Measurements from ENCODE around the gene CASTOR1. TPM values are rescaled to one million over a fixed set of nuclear protein-coding genes. Genes with fewer than 3 reads are reported as not detected.

CASTOR1 gene
- total RNA-seq, 1 donor from 2014 or later, result 11.1 TPM

- peak; percentile 91 for DNase-seq (ENCODE audit: low spot score)
- Mint-ChIP-seq H3K27ac (peak within 1 kb of the TSS; percentile 75), H3K36me3 (ENCODE audit: low read depth) (peaks cover 60% of the 10 kb centered on the region), H3K27me3 (ENCODE audit: low read depth) (no peaks in the 10 kb centered on the region), H3K4me1 (ENCODE audit: low read depth) (peaks cover 47% of the 10 kb centered on the region), H3K4me3 (ENCODE audit: low read depth) (peak within 1 kb of the TSS; percentile 76), H3K9me3 (no peaks in the 10 kb centered on the region)
- intact Hi-C loops (cut with micrococcal nuclease), result loop anchor here (1.0 to 5.0 kb wide), 4 partner anchors 21 to 225 kb away; partner anchors contain the start of genes CCDC157 and SF3A1
Measured at GRCh38 chr22:30326706-30327362, 37.5 kb upstream of the CASTOR1 start, which contains the start of gene TBC1D10A. Gene TBC1D10A, minus strand, starts transcription at chr22:30326941. Its CDS starts 60 bp downstream, at chr22:30326881.

- DNase-seq (ENCODE audit: low spot score), result no peak
- Mint-ChIP-seq H3K4me1 (ENCODE audit: low read depth) (peaks cover 47% of the 10 kb centered on the region), H3K36me3 (ENCODE audit: low read depth) (peaks cover 61% of the 10 kb centered on the region)
Measured at GRCh38 chr22:30326255-30326705, 37.0 kb upstream of the CASTOR1 start.

GRCh38 chr22:30325724-30326254 is 36.5 kb upstream of the CASTOR1 start:
- DNase-seq (ENCODE audit: low spot score), result no peak
- Mint-ChIP-seq H3K9me3 (no peaks in the 10 kb centered on the region), H3K36me3 (ENCODE audit: low read depth) (peaks cover 64% of the 10 kb centered on the region), H3K27me3 (ENCODE audit: low read depth) (no peaks in the 10 kb centered on the region), H3K4me3 (ENCODE audit: low read depth) (peak overlapping the region; percentile 76), H3K4me1 (ENCODE audit: low read depth) (peaks cover 51% of the 10 kb centered on the region), H3K27ac (peak overlapping the region; percentile 75)
- intact Hi-C loops (cut with micrococcal nuclease), result loop anchor here (1.0 to 5.0 kb wide), 5 partner anchors 19 to 223 kb away; partner anchors contain the start of genes CASTOR1, CCDC157 and SF3A1

More at GRCh38 chr22:30326255-30326705, 37.0 kb upstream of the CASTOR1 start:
- peak overlapping the region; percentile 75 for H3K27ac Mint-ChIP-seq
- intact Hi-C loops (cut with micrococcal nuclease), result loop anchor here (1.0 to 5.0 kb wide), 4 partner anchors 20 to 224 kb away; partner anchors contain the start of genes CCDC157 and SF3A1
- H3K4me3 Mint-ChIP-seq (ENCODE audit: low read depth), result peak overlapping the region; percentile 76
- no peaks in the 10 kb centered on the region for H3K27me3 Mint-ChIP-seq (ENCODE audit: low read depth)
- no peaks in the 10 kb centered on the region for H3K9me3 Mint-ChIP-seq

DNA sequence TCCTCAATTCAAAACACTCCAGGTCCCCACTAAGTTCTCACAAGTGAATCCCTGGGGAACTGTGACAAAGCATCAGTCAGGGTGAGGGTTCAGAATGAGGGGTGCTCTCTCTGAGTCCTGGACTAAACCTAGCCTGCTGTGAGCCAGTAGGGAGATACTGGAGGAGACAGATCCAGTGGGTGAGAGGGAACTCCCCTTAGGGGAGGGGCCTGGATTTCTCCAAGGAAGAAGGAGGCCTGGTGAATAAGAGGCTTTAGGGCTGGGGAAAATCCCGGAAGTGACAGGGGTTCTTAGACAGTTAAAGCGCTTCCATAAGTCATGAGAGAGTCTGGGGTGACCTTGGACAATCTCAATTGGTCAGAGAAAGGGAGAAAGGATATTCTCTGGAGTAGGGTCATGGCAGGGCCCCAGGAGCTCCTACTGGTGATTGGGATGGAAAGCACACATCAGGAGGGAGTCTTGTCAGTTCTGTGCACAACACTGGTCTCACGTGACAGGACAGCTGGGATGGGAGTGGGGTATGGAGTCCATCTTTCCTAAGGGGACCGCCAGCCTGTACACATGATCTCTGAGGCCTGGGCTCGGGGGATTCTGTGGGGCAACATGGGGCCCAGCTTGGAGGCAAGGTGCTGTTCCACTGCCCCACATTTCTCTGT is 35.9 kb upstream of the CASTOR1 start:
- Mint-ChIP-seq H3K4me3 (ENCODE audit: low read depth) (peak overlapping the region; percentile 76), H3K4me1 (ENCODE audit: low read depth) (peaks cover 52% of the 10 kb centered on the region), H3K9me3 (no peaks in the 10 kb centered on the region), H3K27ac (peak overlapping the region; percentile 75), H3K27me3 (ENCODE audit: low read depth) (no peaks in the 10 kb centered on the region), H3K36me3 (ENCODE audit: low read depth) (peaks cover 64% of the 10 kb centered on the region)
- DNase-seq (ENCODE audit: low spot score), result no peak
- intact Hi-C loops (cut with micrococcal nuclease), result loop anchor here (2.0 to 5.0 kb wide), 3 partner anchors 36 to 223 kb away; partner anchors contain the start of gene CASTOR1

DNA sequence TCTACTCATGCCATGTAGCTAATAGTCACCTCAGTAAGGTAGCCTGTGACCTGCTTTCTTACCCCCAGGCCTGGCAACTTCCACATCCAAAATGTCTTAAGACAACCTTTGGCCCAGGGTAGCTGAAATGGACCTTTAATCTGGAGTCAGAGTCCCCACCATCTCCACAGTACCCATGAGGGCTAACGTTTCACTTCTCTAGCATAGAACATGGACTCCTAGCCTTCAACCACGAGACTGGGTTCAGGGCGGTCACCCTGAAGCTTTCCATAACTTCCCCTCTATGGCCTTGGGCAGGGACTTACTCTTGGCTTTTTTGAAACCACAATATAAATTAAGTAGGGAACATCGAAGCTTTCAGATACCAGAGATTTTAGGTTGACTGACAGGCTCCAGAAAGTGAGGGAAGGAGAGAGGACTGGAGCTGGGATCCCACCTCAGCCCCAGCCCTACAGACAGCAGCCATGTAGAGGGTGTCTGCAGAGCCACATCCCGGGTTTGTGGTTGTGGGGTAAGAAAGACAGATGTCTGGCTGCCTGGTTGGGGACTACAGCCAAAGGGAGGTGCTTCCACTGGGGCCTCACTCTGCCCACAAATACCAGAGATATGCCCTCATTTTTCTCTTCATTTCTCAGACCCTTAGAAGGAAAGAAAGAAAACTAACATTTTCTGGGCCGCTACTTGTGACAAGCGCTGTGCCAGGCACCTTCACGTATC is 34.9 kb upstream of the CASTOR1 start:
- DNase-seq (ENCODE audit: low spot score), result peak; percentile 45
- peak overlapping the region; percentile 76 for H3K4me3 Mint-ChIP-seq (ENCODE audit: low read depth)
- peaks cover 65% of the 10 kb centered on the region for H3K36me3 Mint-ChIP-seq (ENCODE audit: low read depth)
- H3K4me1 Mint-ChIP-seq (ENCODE audit: low read depth), result peaks cover 63% of the 10 kb centered on the region
- intact Hi-C loops (cut with micrococcal nuclease), result loop anchor here (2.0 kb wide), 1 partner anchor 35 kb away; the partner anchor contains the start of gene CASTOR1
- H3K9me3 Mint-ChIP-seq, result no peaks in the 10 kb centered on the region
- no peaks in the 10 kb centered on the region for H3K27me3 Mint-ChIP-seq (ENCODE audit: low read depth)
- H3K27ac Mint-ChIP-seq, result peak overlapping the region; percentile 54

DNA sequence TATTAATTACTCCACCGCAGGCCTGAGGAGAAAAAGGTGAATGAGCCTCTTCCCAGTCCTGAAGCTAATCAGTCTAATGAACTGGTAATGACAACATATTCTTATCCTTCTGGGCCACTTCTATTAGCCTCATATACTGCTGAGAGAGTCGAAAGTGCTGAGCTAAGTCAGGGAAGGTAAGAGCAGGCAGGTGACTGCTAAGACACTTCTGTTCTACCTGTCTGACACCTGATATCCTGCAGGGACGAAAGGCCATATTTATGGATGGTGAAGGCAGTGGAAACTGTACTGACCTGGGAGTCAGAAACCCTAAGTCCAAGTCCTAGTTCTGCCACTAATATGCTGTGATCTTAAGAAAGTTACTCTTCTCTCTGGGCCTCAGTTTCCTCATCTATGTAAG is 33.9 kb upstream of the CASTOR1 start:
- Mint-ChIP-seq H3K27ac (no peak overlapping the region), H3K4me3 (ENCODE audit: low read depth) (no peak overlapping the region), H3K27me3 (ENCODE audit: low read depth) (no peaks in the 10 kb centered on the region), H3K9me3 (no peaks in the 10 kb centered on the region), H3K4me1 (ENCODE audit: low read depth) (peaks cover 66% of the 10 kb centered on the region), H3K36me3 (ENCODE audit: low read depth) (peaks cover 64% of the 10 kb centered on the region)
- intact Hi-C loops (cut with micrococcal nuclease), result no loop called here
- DNase-seq (ENCODE audit: low spot score), result no peak

- Mint-ChIP-seq H3K36me3 (ENCODE audit: low read depth) (peaks cover 67% of the 10 kb centered on the region), H3K4me1 (ENCODE audit: low read depth) (peaks cover 69% of the 10 kb centered on the region), H3K4me3 (ENCODE audit: low read depth) (no peak overlapping the region), H3K27ac (no peak overlapping the region), H3K9me3 (no peaks in the 10 kb centered on the region), H3K27me3 (ENCODE audit: low read depth) (no peaks in the 10 kb centered on the region)
- no peak for DNase-seq (ENCODE audit: low spot score)
- intact Hi-C loops (cut with micrococcal nuclease), result no loop called here
Measured at GRCh38 chr22:30321461-30321860, 32.2 kb upstream of the CASTOR1 start.

DNA sequence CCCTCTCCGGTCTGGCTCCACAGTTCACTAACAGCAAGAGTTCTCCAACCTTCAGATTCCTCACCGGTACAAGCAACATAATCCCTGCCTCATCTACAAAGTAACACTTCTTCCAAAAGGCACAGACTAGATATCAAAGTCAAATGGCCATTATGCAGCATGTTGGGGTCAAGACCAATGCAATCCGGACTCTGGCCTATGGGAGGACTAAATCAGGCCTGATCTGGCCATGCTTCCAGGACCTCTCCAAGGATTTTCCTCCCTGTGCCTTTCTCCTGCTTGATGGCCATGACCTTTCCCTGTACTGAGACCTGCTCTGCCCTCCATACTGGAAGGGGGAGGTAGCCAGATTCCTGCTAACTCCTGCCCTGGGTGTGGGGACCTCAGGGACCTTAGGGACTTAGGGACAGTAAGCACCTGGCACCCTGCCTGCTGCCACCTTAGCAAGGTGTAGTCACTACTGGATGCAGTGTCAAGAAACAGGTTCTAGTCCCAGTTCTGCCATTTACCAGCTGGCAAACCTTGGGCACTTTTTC is 30.8 kb upstream of the CASTOR1 start:
- peaks cover 72% of the 10 kb centered on the region for H3K4me1 Mint-ChIP-seq (ENCODE audit: low read depth)
- no peaks in the 10 kb centered on the region for H3K27me3 Mint-ChIP-seq (ENCODE audit: low read depth)
- no peaks in the 10 kb centered on the region for H3K9me3 Mint-ChIP-seq
- no peak overlapping the region for H3K27ac Mint-ChIP-seq
- no peak overlapping the region for H3K4me3 Mint-ChIP-seq (ENCODE audit: low read depth)
- DNase-seq (ENCODE audit: low spot score), result no peak
- intact Hi-C loops (cut with micrococcal nuclease), result no loop called here
- peaks cover 68% of the 10 kb centered on the region for H3K36me3 Mint-ChIP-seq (ENCODE audit: low read depth)

DNA sequence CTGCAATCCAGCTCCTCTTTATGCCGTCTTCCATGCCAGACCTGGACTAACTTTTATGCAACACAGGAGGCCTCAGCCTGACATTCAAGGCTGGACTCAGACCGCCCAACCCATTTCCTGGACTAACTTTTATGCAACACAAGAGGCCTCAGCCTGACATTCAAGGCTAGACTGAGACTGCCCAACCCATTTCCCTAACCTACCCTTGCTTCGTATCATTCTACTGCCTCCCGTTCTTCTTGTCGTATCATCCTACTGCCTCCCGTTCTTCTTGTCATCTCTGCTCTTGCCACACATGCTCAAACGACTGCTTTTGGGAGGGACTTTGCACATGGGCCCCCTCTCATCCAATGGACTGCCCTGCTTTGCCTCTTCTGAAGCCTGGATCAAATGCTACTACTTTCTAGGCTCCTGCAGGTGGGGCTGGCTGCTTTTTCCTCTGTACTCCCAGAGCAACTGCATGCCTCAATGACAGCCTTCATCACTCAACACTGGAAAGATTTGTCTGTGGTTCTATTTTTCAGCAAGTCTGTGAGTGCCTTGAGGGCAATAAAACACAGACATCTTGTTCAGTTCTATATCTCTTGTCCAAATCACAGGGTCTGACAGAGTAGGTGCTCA is 29.6 kb upstream of the CASTOR1 start:
- no peaks in the 10 kb centered on the region for H3K27me3 Mint-ChIP-seq (ENCODE audit: low read depth)
- intact Hi-C loops (cut with micrococcal nuclease), result loop anchor here (10.0 kb wide), 1 partner anchor 54 kb away; the partner anchor contains the start of gene OSM
- H3K36me3 Mint-ChIP-seq (ENCODE audit: low read depth), result peaks cover 65% of the 10 kb centered on the region
- H3K4me1 Mint-ChIP-seq (ENCODE audit: low read depth), result peaks cover 72% of the 10 kb centered on the region
- no peaks in the 10 kb centered on the region for H3K9me3 Mint-ChIP-seq
- no peak overlapping the region for H3K4me3 Mint-ChIP-seq (ENCODE audit: low read depth)
- DNase-seq (ENCODE audit: low spot score), result no peak
- peak overlapping the region; percentile 5 for H3K27ac Mint-ChIP-seq

DNA sequence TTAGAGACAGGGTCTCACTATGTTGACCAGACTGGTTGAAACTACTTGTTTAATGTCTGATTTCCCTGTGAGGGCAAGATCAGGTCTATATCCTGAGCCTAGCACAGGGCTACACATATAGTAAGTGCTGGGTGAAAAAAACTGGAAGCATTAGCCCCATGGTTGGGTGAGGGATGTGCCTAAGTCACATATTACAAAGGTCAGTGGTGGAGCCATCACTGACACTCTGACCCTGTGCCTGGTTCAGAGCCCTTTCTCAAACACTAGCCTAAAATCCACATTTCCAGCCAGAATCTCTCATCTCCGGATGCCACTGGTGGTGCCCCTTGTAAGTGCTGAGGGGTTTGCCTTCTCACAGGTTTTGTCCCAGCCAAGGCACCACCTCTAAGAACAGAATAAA is 28.5 kb upstream of the CASTOR1 start:
- H3K27me3 Mint-ChIP-seq (ENCODE audit: low read depth), result no peaks in the 10 kb centered on the region
- peaks cover 61% of the 10 kb centered on the region for H3K36me3 Mint-ChIP-seq (ENCODE audit: low read depth)
- DNase-seq (ENCODE audit: low spot score), result no peak
- H3K27ac Mint-ChIP-seq, result peak overlapping the region; percentile 51
- H3K4me1 Mint-ChIP-seq (ENCODE audit: low read depth), result peaks cover 74% of the 10 kb centered on the region
- H3K9me3 Mint-ChIP-seq, result no peaks in the 10 kb centered on the region
- H3K4me3 Mint-ChIP-seq (ENCODE audit: low read depth), result no peak overlapping the region
- intact Hi-C loops (cut with micrococcal nuclease), result loop anchor here (10.0 kb wide), 1 partner anchor 53 kb away; the partner anchor contains the start of gene OSM

GRCh38 chr22:30315962-30316576 is 26.8 kb upstream of the CASTOR1 start:
- Mint-ChIP-seq H3K36me3 (ENCODE audit: low read depth) (peaks cover 59% of the 10 kb centered on the region), H3K27me3 (ENCODE audit: low read depth) (no peaks in the 10 kb centered on the region), H3K9me3 (no peaks in the 10 kb centered on the region), H3K4me1 (ENCODE audit: low read depth) (peaks cover 88% of the 10 kb centered on the region), H3K4me3 (ENCODE audit: low read depth) (no peak overlapping the region), H3K27ac (peak overlapping the region; percentile 75)
- DNase-seq (ENCODE audit: low spot score), result no peak
- intact Hi-C loops (cut with micrococcal nuclease), result loop anchor here (10.0 kb wide), 1 partner anchor 51 kb away; the partner anchor contains the start of gene OSM
